BJ (cell line): ENCODE data around the gene CRKL. TPM values are rescaled to one million over a fixed set of nuclear protein-coding genes. Genes with fewer than 3 reads are reported as not detected.

ENCODE experiments used
- CTCF ChIA-PET: fragments of 350-600 bp; formaldehyde crosslinking; extraction: SDS; loops from one replicate; lab custom pipeline; 2021; ENCODE audit warnings: antibody characterized with exemption, inconsistent platforms; lab: Yijun Ruan, JAX
- POLR2A ChIA-PET: fragments of 300-600 bp; sonication (Branson Sonifier 250); formaldehyde crosslinking; extraction: SDS; loops from one replicate; lab custom pipeline; 2021; ENCODE audit warnings: antibody characterized with exemption; lab: Charles Lee
- DNase-seq: peaks from one replicate; pipeline ENCODE4 v3.0.0-alpha.2; 2011; ENCODE audit warnings: low read depth
- H3K27me3 ChIP-seq: 2 replicates; pipeline ENCODE4 v1.6.0; 2011; ENCODE audit warnings: low read length; ENCODE audit not compliant: control insufficient read depth, insufficient read depth
- H3K36me3 ChIP-seq: 2 replicates; pipeline ENCODE4 v1.5.1; 2011; ENCODE audit warnings: low read length; ENCODE audit not compliant: control insufficient read depth, insufficient read depth
- H3K4me3 ChIP-seq: 2 replicates; pipeline ENCODE4 v1.5.1; 2011; ENCODE audit warnings: low read depth, mild to moderate bottlenecking, control low read depth, low read length
- polyA plus RNA-seq: library from polyadenylated mRNA; depleted of rRNA; stranded (reverse); fragments of >200 nt; gene quantifications from 2 replicates; pipeline ENCODE4 v1.2.3, GENCODE V29; 2011
- TF ChIP-seq, protein P1 (sequence below): IDR thresholded peaks from 2 replicates; pipeline ENCODE4 v1.5.1; 2011; ENCODE audit warnings: low read depth, mild to moderate bottlenecking, control low read depth, inconsistent platforms, low read length, moderate library complexity; ENCODE audit not compliant: insufficient read depth

The CRKL gene
- polyA plus RNA-seq, 1 experiment = 14.7 TPM

DNA sequence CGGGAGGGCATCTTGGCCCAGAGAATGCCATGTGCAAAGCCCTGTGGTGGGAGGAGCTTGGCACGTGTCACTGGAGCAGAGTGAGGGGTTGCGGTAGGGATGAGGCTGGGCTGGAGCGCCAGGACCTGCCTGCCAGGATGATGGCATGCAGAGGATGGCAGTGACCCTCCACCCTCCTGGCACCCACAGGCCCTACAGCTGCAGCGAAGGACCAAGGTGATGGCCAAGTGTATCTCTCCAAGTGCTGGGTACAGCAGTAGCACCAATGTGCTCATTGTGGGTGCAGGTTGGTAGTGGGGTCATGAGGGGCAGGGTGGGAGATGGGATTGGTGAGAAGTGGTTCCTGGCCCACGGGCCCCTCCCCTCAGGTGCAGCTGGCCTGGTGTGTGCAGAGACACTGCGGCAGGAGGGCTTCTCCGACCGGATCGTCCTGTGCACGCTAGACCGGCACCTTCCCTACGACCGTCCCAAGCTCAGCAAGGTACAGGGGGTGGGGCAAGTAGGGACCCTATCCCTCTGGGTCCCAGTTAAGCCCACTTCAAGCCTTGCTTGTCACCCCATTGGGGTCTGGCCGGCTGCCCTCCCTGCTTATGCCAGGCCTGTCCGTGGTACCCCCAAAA, 57.2 kb downstream of the CRKL start:
- Histone ChIP-seq H3K36me3 (no peaks in the 10 kb centered on the region), H3K4me3 (no peak overlapping the region), H3K27me3 (no peaks in the 10 kb centered on the region; the same call in 1 of the 2 replicates)
- ChIA-PET POLR2A (no interaction called here), CTCF (interaction anchor here (0.7 to 1.7 kb wide), 4 partner anchors 9 to 89 kb away, joined by 3 to 8 read pairs (median 4); no protein-coding TSS in a partner anchor)
- TF ChIP-seq, protein P1, sequence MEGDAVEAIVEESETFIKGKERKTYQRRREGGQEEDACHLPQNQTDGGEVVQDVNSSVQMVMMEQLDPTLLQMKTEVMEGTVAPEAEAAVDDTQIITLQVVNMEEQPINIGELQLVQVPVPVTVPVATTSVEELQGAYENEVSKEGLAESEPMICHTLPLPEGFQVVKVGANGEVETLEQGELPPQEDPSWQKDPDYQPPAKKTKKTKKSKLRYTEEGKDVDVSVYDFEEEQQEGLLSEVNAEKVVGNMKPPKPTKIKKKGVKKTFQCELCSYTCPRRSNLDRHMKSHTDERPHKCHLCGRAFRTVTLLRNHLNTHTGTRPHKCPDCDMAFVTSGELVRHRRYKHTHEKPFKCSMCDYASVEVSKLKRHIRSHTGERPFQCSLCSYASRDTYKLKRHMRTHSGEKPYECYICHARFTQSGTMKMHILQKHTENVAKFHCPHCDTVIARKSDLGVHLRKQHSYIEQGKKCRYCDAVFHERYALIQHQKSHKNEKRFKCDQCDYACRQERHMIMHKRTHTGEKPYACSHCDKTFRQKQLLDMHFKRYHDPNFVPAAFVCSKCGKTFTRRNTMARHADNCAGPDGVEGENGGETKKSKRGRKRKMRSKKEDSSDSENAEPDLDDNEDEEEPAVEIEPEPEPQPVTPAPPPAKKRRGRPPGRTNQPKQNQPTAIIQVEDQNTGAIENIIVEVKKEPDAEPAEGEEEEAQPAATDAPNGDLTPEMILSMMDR = no peak
- DNase-seq = no peak

DNA sequence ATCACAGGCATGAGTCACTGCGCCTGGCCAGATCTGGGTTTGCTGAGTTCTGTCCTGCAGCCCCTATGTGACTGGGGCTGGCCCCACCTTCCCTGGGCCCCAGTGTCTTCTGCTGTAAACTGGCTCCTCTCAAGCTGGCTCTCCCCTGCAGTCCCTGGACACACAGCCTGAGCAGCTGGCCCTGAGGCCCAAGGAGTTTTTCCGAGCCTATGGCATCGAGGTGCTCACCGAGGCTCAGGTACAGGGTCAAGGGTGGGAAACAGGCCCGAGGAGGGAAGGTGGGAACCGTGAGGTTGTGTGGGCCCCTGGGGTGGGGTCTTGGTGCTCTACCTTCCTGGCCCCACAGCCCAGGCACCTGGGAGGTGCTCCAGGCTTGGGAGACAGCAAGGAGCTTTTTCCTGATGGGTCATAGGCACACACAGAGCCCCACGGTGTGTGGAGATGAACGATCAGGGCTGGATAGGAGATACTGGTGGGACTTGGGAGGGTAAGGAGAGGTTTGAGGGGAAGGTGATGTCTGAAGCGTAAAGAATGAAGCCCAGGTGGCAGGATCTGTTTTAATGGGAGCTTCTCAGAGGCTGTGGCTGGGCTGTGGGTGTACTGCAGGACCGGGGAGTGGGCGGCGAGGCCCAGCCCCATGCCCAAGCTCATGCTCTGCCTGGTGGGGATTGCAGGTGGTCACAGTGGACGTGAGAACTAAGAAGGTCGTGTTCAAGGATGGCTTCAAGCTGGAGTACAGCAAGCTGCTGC, 58.5 kb downstream of the CRKL start:
- ChIA-PET POLR2A (no interaction called here), CTCF (interaction anchor here (0.7 to 1.9 kb wide), 4 partner anchors 14 to 125 kb away, joined by 3 to 8 read pairs (median 4); no protein-coding TSS in a partner anchor)
- TF ChIP-seq, protein P1 = no peak
- Histone ChIP-seq H3K36me3 (no peaks in the 10 kb centered on the region), H3K4me3 (no peak overlapping the region), H3K27me3 (no peaks in the 10 kb centered on the region; the same call in 1 of the 2 replicates)
- DNase-seq = no peak

DNA sequence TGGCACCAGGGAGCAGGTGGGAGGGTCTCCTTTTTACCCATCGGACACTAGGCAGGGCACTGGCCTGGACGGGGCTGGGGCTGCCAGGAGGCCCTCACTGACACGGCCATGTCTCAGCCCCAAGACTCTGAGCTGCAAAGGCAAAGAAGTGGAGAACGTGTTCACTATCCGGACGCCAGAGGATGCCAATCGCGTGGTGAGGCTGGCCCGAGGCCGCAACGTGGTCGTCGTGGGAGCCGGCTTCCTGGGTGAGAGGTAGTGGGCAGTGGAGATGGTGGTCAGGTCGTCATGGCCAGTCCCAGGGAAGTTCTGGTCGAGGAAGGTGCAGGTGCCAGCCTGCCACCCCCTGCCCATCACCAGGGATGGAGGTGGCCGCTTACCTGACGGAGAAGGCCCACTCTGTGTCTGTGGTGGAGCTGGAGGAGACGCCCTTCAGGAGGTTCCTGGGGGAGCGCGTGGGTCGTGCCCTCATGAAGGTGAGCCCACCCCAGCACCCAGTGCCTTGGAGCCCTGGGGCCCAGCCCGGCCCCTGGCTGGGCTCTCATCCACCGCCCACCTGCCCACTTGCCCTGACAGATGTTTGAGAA, 59.2 kb downstream of the CRKL start:
- Histone ChIP-seq H3K27me3 (no peaks in the 10 kb centered on the region; the same call in 1 of the 2 replicates), H3K36me3 (no peaks in the 10 kb centered on the region), H3K4me3 (no peak overlapping the region)
- ChIA-PET CTCF (interaction anchor here (1.0 to 1.9 kb wide), 3 partner anchors 14 to 91 kb away, joined by 3 to 8 read pairs (median 5); no protein-coding TSS in a partner anchor), POLR2A (no interaction called here)
- TF ChIP-seq, protein P1 = no peak
- no peak for DNase-seq

DNA sequence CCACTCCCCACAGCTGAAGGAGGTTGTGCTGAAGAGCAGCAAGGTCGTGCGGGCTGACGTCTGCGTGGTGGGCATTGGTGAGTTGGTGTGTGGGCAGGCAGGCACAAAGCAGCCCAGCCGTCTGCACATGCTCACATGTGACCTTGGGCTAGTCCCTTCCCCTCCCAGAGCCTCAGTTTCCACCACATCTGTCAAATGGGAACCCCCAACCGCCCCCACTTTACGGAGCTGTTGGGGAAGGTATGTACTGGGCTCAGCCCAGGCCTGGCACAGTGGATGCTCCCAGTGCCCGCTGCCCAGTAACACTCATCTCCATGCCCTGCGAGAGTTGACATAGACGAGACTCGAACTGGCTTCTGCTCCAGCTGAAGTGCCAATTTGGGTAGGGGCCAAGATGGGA, 59.8 kb downstream of the CRKL start:
- Histone ChIP-seq H3K36me3 (no peaks in the 10 kb centered on the region), H3K27me3 (no peaks in the 10 kb centered on the region; the same call in 1 of the 2 replicates), H3K4me3 (no peak overlapping the region)
- no peak for DNase-seq
- ChIA-PET CTCF (interaction anchor here (1.9 kb wide), 1 partner anchor 19 kb away, joined by 5 read pairs; no protein-coding TSS in a partner anchor), POLR2A (no interaction called here)
- TF ChIP-seq, protein P1 = no peak

DNA sequence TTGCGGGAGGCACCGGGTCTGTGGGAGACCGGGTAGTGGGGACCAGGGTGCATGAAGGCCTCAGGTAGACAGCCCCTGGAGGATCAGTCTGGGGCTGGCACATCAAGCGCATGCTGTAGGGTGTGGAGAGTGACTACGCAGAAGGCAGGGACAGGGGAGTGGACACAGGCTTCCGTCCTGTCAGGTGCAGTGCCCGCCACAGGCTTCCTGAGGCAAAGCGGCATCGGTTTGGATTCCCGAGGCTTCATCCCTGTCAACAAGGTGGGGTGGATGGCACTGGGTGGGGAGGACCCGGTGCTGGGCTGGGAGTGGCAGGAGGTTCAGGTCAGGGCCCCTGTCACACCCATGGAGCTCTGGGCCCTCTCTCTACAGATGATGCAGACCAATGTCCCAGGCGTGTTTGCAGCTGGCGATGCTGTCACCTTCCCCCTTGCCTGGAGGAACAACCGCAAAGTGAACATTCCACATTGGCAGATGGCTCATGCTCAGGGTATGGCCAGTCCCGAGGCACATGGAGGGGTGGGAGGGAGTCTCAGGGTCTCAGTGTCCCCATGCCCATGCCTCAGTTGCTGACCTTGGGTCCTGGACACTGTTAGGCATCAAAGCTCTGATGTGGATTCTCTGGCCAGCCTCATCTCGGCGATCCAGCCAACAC, 60.4 kb downstream of the CRKL start:
- Histone ChIP-seq H3K4me3 (no peak overlapping the region), H3K27me3 (no peaks in the 10 kb centered on the region; the same call in 1 of the 2 replicates), H3K36me3 (no peaks in the 10 kb centered on the region)
- no peak for DNase-seq
- TF ChIP-seq, protein P1 = no peak
- CTCF ChIA-PET = interaction anchor here (1.2 kb wide), 1 partner anchor 92 kb away, joined by 3 read pairs; no protein-coding TSS in a partner anchor
- POLR2A ChIA-PET = no interaction called here
